Activated B cell treated with CpG ODN at 0.5 μM for 24 hours (primary cell): ENCODE data around the gene HCST. TPM values are rescaled to one million over a fixed set of nuclear protein-coding genes. Genes with fewer than 3 reads are reported as not detected.
"Not testable (repeated sequence)": the region's sequence is repeated elsewhere in the genome, so short reads cannot be mapped to it uniquely, and the experiment has no call there.

Experiments used
- ATAC-seq: fragments of 200-7000 bp; cut with Tn5 transposase; one replicate; pipeline ENCODE4 v1.10.0; 2021; ENCODE audit warnings: low read depth, mild to moderate bottlenecking, moderate library complexity
- CTCF ChIA-PET: fragments of 350-600 bp; sonication (Branson Sonifier 250); formaldehyde crosslinking; loops from one replicate; lab custom pipeline; 2021; ENCODE audit warnings: antibody characterized with exemption; lab: Charles Lee
- POLR2A ChIA-PET: fragments of 350-600 bp; sonication (Branson Sonifier 250); formaldehyde crosslinking; loops from one replicate; lab custom pipeline; 2021; ENCODE audit warnings: antibody characterized with exemption; lab: Charles Lee
- DNase-seq: peaks from one replicate; pipeline ENCODE4 v3.0.0; 2022
- H3K27ac Mint-ChIP-seq: one replicate; pipeline ENCODE4 v1.8.0; 2020; ENCODE audit warnings: mixed read lengths
- H3K27me3 Mint-ChIP-seq: one replicate; pipeline ENCODE4 v1.8.0; 2021; ENCODE audit warnings: mixed read lengths
- H3K36me3 Mint-ChIP-seq: one replicate; pipeline ENCODE4 v1.8.0; 2021; ENCODE audit warnings: low read depth, mixed read lengths
- H3K4me1 Mint-ChIP-seq: one replicate; pipeline ENCODE4 v1.8.0; 2021; ENCODE audit warnings: mixed read lengths
- H3K4me3 Mint-ChIP-seq: one replicate; pipeline ENCODE4 v1.8.0; 2020; ENCODE audit warnings: mild to moderate bottlenecking, mixed read lengths
- H3K9me3 Mint-ChIP-seq: one replicate; pipeline ENCODE4 v1.8.0; 2020; ENCODE audit warnings: mixed read lengths
- intact Hi-C: fragments of 100-400 bp; cut with micrococcal nuclease; formaldehyde crosslinking; loops from one replicate; pipeline ENCODE4 v1.15.1; 2024
- total RNA-seq: library from RNA; stranded (reverse); gene quantifications from 2 replicates; pipeline ENCODE4 v1.2.3, GENCODE V29; 2022
- TF ChIP-seq, protein P1 (sequence below): fragments of 200-600 bp; IDR thresholded peaks from one replicate; pipeline ENCODE4 v1.8.0; 2022; ENCODE audit warnings: antibody characterized with exemption, mild to moderate bottlenecking

Gene HCST
- total RNA-seq, 1 donor from 2014 or later, result 2.9 TPM

DNA sequence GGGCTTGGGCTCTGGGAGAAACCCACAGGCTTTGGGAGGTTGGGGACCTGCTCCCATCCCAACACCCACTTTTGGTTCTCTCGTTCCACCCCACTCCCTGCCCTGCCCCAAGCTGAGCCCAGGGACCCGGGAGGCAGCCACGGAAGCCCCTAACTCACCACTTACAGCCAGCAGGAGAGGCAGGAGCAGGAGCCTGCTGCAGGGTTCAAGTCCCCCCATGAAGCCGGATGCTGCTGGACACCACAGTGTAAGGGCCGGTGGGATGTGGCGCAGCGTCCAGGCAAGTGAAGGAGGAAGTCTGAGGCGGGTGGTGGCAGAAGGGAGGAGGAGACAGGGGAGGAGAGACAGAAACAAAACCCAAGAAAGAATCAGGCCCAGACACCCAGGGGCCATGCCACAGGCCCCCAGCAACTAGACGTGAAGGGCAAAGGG lies 5.7 kb downstream of the HCST start, which contains the start of gene TYROBP:
Gene TYROBP (minus strand): TSS at position 286 of the 432 bp plus-strand sequence. CDS start 67 bp downstream, at position 219.
- Mint-ChIP-seq H3K4me1 (peaks cover 71% of the 10 kb centered on the region), H3K27me3 (no peaks in the 10 kb centered on the region), H3K4me3 (peak within 1 kb of the TSS; percentile 67), H3K27ac (peak within 1 kb of the TSS; percentile 81), H3K36me3 (no peaks in the 10 kb centered on the region), H3K9me3 (no peaks in the 10 kb centered on the region)
- ATAC-seq (no peak), DNase-seq (no peak)
- CTCF ChIA-PET, result no interaction called here
- intact Hi-C loops, result loop anchor here (10.0 kb wide), 1 partner anchor 573 kb away; no protein-coding TSS in a partner anchor
- POLR2A ChIA-PET, result interaction anchor here (1.8 to 2.0 kb wide), 2 partner anchors 8 to 22 kb away, joined by 9 to 25 read pairs; partner anchors contain the start of gene NFKBID
- TF ChIP-seq, protein P1, sequence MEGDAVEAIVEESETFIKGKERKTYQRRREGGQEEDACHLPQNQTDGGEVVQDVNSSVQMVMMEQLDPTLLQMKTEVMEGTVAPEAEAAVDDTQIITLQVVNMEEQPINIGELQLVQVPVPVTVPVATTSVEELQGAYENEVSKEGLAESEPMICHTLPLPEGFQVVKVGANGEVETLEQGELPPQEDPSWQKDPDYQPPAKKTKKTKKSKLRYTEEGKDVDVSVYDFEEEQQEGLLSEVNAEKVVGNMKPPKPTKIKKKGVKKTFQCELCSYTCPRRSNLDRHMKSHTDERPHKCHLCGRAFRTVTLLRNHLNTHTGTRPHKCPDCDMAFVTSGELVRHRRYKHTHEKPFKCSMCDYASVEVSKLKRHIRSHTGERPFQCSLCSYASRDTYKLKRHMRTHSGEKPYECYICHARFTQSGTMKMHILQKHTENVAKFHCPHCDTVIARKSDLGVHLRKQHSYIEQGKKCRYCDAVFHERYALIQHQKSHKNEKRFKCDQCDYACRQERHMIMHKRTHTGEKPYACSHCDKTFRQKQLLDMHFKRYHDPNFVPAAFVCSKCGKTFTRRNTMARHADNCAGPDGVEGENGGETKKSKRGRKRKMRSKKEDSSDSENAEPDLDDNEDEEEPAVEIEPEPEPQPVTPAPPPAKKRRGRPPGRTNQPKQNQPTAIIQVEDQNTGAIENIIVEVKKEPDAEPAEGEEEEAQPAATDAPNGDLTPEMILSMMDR, result no peak

DNA sequence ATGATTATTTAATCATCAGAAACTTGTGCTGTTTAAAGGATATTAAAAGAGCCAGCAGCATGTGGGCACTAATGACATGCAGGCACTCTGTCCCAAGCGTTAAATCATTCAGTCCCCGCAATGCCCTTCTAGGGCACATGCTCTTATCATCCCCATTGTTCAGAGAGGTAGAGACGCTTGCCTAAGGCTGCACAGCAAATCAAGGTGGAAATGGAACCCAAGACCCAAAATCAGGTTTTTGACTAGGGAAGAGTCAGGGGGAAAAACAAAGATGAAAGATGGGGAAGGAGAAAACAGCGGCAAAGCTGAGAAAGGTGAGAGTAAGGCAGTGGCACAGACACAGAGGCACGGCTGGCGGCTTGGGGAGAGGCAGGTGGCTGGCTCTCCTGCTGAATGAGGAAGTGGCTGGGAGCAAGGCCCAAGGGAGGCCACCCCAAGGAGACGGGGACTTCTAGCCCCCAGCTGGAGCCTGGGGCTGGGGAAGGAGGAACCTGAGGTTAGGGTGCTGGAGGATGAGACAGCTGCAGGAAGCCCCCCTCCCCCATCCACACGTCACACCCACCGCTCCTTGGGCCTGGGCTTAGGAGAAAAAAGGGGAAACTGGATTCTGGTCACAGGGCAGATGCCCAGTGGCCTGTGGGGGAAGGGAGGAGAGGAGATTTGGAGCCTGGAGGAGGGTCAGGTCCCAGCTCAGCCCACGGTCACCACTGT lies 6.8 kb downstream of the HCST start:
- Mint-ChIP-seq H3K4me3 (peak overlapping the region; percentile 67), H3K4me1 (peaks cover 71% of the 10 kb centered on the region), H3K27ac (peak overlapping the region; percentile 81), H3K27me3 (no peaks in the 10 kb centered on the region), H3K9me3 (no peaks in the 10 kb centered on the region), H3K36me3 (no peaks in the 10 kb centered on the region)
- ChIA-PET CTCF (no interaction called here), POLR2A (interaction anchor here (0.6 to 2.0 kb wide), 7 partner anchors 9 to 208 kb away, joined by 3 to 25 read pairs (median 8); partner anchors contain the start of gene NFKBID)
- TF ChIP-seq, protein P1, result no peak
- intact Hi-C loops, result loop anchor here (1.0 to 10.0 kb wide), 2 partner anchors 9 to 574 kb away; partner anchors contain the start of gene NFKBID
- ATAC-seq (peak; percentile 83), DNase-seq (peak; percentile 70)

DNA sequence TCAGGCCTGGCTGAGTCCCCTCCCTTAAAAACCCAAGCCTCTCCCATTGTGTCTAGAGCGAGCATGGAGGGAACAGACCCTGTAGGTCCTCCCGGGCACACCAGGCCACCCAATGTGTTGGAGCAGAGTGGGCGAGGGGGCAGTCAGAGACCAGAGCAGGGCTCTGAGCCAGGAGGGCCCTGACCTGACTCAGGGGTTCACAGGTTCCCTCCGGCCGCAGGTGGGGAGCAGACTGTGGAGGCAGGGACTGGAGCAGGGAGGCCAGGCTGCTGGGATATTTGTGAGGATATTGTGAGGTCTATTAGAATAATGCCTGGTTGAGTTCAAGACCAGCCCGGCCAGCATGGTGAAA lies 7.3 kb downstream of the HCST start:
- Mint-ChIP-seq H3K27ac (peak overlapping the region; percentile 81), H3K9me3 (no peaks in the 10 kb centered on the region), H3K27me3 (no peaks in the 10 kb centered on the region), H3K36me3 (no peaks in the 10 kb centered on the region), H3K4me3 (peak overlapping the region; percentile 67), H3K4me1 (peaks cover 70% of the 10 kb centered on the region)
- ChIA-PET CTCF (no interaction called here), POLR2A (interaction anchor here (1.1 to 2.0 kb wide), 3 partner anchors 9 to 20 kb away, joined by 9 to 25 read pairs (median 9); partner anchors contain the start of gene NFKBID)
- intact Hi-C loops, result loop anchor here (1.0 to 10.0 kb wide), 2 partner anchors 9 to 575 kb away; partner anchors contain the start of gene NFKBID
- TF ChIP-seq, protein P1, result no peak
- no peak for DNase-seq
- no peak for ATAC-seq

DNA sequence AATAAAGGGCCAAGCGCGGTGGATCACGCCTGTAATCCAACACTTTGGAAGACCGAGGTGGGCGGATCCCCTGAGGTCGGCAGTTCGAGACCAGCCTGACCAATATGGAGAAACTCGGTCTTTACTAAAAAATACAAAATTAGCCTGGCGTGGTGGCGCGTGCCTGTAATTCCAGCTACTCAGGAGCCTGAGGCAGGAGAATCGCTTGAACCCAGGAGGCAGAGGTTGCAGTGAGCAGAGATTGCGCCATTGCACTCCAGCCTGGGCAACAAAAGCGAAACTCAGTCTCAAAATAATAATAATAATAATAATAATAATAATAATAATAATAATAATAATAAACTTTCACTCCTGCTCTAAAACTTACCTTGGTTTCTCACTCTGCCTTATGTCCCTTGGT lies 8.0 kb downstream of the HCST start:
- peak overlapping the region; percentile 81 for H3K27ac Mint-ChIP-seq
- POLR2A ChIA-PET, result interaction anchor here (0.7 to 2.0 kb wide), 2 partner anchors 16 to 19 kb away, joined by 4 to 9 read pairs; no protein-coding TSS in a partner anchor
- CTCF ChIA-PET, H3K9me3 Mint-ChIP-seq, intact Hi-C loops, H3K36me3 Mint-ChIP-seq, ATAC-seq, H3K4me3 Mint-ChIP-seq, DNase-seq, H3K27me3 Mint-ChIP-seq: not testable (repeated sequence)
- H3K4me1 Mint-ChIP-seq, result peaks cover 67% of the 10 kb centered on the region

DNA sequence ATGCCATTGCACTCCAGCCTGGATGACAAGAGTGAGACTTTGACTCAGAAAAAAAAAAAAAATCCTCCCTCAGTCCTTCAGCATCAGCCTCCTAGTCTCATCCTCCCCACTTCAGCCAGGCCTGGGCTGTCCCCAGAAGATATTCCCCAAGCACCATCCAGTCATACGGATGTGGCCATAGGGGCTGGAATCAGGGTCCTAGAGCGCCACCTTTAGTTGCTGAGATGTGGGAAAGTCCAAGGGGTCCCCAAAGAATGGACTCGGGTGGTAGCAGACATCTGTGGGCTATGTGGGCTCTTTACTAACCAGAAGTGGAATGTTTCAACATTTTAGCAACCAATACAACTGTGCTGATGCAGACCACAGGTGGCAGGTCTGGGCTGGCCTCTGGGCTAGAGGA lies 8.8 kb downstream of the HCST start:
- peak overlapping the region; percentile 41 for H3K27ac Mint-ChIP-seq
- H3K9me3 Mint-ChIP-seq, result no peaks in the 10 kb centered on the region
- ATAC-seq (no peak), DNase-seq (no peak)
- intact Hi-C loops, result no loop called here
- no peaks in the 10 kb centered on the region for H3K36me3 Mint-ChIP-seq
- TF ChIP-seq, protein P1, result no peak
- peaks cover 69% of the 10 kb centered on the region for H3K4me1 Mint-ChIP-seq
- no peak overlapping the region for H3K4me3 Mint-ChIP-seq
- POLR2A ChIA-PET, result no interaction called here
- CTCF ChIA-PET, result no interaction called here
- no peaks in the 10 kb centered on the region for H3K27me3 Mint-ChIP-seq
